ENCODE data around the gene ZBTB21.

GRCh38 chr21:41973861-41974751 lies 36.1 kb downstream of the ZBTB21 start:
- TF ChIP-seq POLR2A (IDR thresholded peaks at IDR 0.05) (no peak), CTCF (IDR thresholded peaks at IDR 0.05) (peak in 3 of 5 experiments; percentile 14 to 45 (median 45)), EP300 (IDR thresholded peaks at IDR 0.05; ENCODE audit: low read depth) (no peak), POLR2AphosphoS5 (IDR thresholded peaks at IDR 0.05) (no peak)

All from transverse colon (tissue), 4 donors.